Measurements from ENCODE around the gene NKIRAS1.

The NKIRAS1 gene

GRCh38 chr3:23904545-23904944 lies 12.2 kb downstream of the NKIRAS1 start:
- TF ChIP-seq, protein P1, sequence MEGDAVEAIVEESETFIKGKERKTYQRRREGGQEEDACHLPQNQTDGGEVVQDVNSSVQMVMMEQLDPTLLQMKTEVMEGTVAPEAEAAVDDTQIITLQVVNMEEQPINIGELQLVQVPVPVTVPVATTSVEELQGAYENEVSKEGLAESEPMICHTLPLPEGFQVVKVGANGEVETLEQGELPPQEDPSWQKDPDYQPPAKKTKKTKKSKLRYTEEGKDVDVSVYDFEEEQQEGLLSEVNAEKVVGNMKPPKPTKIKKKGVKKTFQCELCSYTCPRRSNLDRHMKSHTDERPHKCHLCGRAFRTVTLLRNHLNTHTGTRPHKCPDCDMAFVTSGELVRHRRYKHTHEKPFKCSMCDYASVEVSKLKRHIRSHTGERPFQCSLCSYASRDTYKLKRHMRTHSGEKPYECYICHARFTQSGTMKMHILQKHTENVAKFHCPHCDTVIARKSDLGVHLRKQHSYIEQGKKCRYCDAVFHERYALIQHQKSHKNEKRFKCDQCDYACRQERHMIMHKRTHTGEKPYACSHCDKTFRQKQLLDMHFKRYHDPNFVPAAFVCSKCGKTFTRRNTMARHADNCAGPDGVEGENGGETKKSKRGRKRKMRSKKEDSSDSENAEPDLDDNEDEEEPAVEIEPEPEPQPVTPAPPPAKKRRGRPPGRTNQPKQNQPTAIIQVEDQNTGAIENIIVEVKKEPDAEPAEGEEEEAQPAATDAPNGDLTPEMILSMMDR (IDR thresholded peaks at IDR 0.05; ENCODE audit: insufficient read depth, low read depth, low read length, missing control alignments) = no peak
- H3K4me3 ChIP-seq (ENCODE audit: low read depth, low read length) = no peak overlapping the region
- no peak for DNase-seq (ENCODE audit: low read depth)

GRCh38 chr3:23900744-23901143 lies 16.0 kb downstream of the NKIRAS1 start:
- H3K4me3 ChIP-seq (ENCODE audit: low read depth, low read length) = no peak overlapping the region
- TF ChIP-seq, protein P1 (IDR thresholded peaks at IDR 0.05; ENCODE audit: insufficient read depth, low read depth, low read length, missing control alignments) = no peak
- DNase-seq (ENCODE audit: low read depth) = no peak

DNA sequence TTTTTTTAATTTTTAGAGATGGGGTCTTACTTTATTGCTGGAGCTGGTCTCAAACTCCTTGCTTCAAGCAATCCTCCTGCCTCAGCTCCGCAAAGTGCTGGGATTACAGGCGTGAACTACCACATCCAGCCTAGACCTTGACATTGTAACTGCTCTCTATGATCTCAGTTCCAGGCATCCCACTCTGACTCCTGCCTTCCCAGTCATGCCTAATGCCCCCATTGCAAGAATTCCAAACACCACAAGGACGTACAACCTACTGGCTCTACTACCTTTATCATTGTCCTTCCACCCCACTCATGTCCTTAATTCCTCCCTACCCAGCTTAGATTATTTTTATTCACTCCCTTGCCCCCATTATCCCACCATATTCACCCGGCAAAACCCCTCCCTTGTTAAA lies 21.6 kb downstream of the NKIRAS1 start:
- no peak for DNase-seq (ENCODE audit: low read depth)
- TF ChIP-seq, protein P1 (IDR thresholded peaks at IDR 0.05; ENCODE audit: insufficient read depth, low read depth, low read length, missing control alignments) = no peak
- no peak overlapping the region for H3K4me3 ChIP-seq (ENCODE audit: low read depth, low read length)

DNA sequence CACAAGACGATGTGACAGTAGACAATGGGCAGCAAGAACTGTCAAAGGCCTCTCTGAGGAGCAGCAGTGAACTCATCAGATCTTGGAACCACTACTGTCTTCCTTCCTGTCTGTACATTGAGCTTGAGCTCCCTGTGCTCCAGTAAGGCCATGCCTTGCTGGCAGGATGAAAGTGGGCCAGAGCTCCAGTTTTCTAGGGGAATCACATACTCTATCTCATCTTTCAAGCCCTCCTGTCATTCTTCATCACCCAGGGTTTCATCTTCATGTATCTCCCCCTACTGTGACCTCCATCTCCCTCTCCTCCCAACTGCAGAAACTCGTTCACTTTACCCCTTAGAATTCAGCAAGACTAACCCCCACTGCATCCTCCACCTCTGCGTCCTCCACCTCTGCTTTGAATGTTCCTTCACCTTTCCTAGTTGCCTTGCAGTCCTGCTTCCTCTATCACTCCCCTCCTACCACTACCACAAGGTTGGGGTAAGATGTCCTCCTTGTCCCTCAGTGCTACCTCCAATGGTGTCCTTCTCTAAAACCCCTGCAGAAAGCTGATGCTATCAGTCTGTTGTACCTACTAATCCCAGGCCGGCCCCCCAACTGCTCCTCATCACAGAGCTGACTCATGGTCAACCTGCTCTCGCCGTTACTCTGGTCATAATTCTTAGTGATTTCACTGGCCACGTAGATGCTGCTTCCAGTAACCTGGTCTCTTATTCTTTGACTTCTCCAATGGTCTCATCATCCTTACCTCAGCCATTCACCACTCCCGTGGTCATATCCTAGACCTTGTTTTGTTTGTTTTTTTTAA lies 22.3 kb downstream of the NKIRAS1 start:
- H3K4me3 ChIP-seq (ENCODE audit: low read depth, low read length) = no peak overlapping the region

GRCh38 chr3:23889950-23890349 lies 26.8 kb downstream of the NKIRAS1 start:
- TF ChIP-seq, protein P1 (IDR thresholded peaks at IDR 0.05; ENCODE audit: insufficient read depth, low read depth, low read length, missing control alignments) = no peak
- no peak for DNase-seq (ENCODE audit: low read depth)
- no peak overlapping the region for H3K4me3 ChIP-seq (ENCODE audit: low read depth, low read length)

More for the DNA sequence above, 22.3 kb downstream of the NKIRAS1 start:
- DNase-seq (ENCODE audit: low read depth) = no peak
- TF ChIP-seq, protein P1 (IDR thresholded peaks at IDR 0.05; ENCODE audit: insufficient read depth, low read depth, low read length, missing control alignments) = no peak

DNA sequence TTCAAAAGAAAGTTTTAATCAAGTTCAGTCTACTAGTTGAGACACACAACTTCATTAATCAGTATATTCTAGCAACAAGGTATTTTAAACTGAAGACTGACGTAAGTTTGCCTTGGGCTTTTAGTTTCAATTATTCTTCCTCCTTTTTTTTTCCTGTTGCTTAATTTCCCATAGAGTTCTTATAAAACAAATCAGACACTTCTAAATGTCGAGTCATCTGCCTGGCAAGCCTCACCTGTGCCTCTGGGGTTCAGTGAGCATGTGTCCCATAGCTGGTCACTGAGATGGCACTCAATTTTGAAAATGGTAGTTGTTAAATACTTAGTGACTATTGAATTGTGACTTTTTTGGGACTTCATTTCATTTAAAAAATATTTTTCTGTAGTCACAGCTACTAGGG lies 27.4 kb downstream of the NKIRAS1 start:
- H3K4me3 ChIP-seq (ENCODE audit: low read depth, low read length) = no peak overlapping the region
- DNase-seq (ENCODE audit: low read depth) = no peak
- TF ChIP-seq, protein P1 (IDR thresholded peaks at IDR 0.05; ENCODE audit: insufficient read depth, low read depth, low read length, missing control alignments) = no peak
